ENCODE measurements around the gene CNOT3. TPM values are rescaled to one million over a fixed set of nuclear protein-coding genes. Genes with fewer than 3 reads are reported as not detected.
"Not testable (repeated sequence)": the region's sequence is repeated elsewhere in the genome, so short reads cannot be mapped to it uniquely, and the experiment has no call there.

CNOT3 gene
- total RNA-seq = 10 to 100 TPM; 65.0 to 71.4 TPM
- polyA plus RNA-seq = 10 to 100 TPM in 1 of 3 donors, 1 to 10 TPM in 2; 6.6 to 14.5 (median 7.9) TPM
- total RNA-seq = 21.2 to 36.2 (median 29.9) reads per million in 6 experiments

DNA sequence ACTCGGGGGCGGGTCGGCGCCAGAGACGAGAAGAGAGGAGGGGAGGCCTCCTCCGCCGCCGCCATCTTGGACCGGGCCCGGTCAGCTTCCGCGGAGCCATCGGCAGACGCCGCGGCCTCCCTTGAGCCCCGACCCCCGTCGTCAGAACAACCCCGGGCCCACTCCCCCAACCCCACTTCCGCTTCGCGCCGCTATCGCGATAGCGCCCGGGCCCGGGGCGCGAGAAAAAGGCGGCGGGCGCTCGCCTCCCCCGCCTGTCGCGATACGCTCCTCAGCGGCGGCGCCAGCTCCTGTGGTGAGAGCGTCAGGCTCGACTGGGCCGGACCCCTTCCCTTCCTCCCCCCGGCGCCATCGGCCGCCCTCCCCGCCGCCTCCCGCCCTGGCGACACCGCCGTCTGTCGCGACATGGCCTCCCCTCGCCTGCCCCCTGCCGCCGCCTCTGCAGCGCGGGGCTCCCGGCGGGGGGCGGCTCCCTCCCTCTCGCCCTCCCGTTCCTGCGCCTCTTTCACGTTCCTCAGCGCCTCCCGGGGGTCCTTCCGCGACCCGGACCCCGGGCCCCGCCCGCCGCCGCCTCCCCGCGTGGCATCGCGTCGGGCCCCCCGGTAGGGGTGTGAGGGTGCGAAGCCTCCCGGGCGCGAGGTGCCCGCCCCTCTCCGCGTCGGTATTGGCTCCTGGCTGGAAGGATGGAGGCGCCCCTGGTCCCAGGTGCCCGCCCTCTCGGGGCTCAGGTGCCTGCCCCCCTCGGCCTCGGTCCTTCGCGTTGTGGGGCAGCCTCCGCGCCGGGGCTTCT lies at the start of gene CNOT3:
Gene CNOT3, plus strand, starts transcription at position 64 of the 790 bp plus-strand sequence. CDS start 5,217 bp downstream, outside the sequence.
- peaks cover 30 to 57% (median 52%) of the 10 kb centered on the region in 4 donors for H3K4me1 Mint-ChIP-seq
- ATAC-seq (no peak), DNase-seq (peak in 5 of 10 donors; percentile 21 to 51 (median 32))
- POLR2A ChIA-PET = interaction anchor here (0.6 to 4.5 kb wide), 22 partner anchors 12 to 1948 kb away, joined by 3 to 129 read pairs (median 4); partner anchors contain the start of genes LENG1, MBOAT7, MYADM and NDUFA3
- peak within 1 kb of the TSS; percentile 78 to 94 (median 91) for H3K4me3 Mint-ChIP-seq
- peaks cover 0 to 14% (median 0%) of the 10 kb centered on the region in 3 donors for H3K36me3 Mint-ChIP-seq
- peak within 1 kb of the TSS; percentile 87 to 98 (median 92) for H3K27ac Mint-ChIP-seq
- no peaks in the 10 kb centered on the region for H3K27me3 Mint-ChIP-seq
- H3K9me3 Mint-ChIP-seq = no peaks in the 10 kb centered on the region

DNA sequence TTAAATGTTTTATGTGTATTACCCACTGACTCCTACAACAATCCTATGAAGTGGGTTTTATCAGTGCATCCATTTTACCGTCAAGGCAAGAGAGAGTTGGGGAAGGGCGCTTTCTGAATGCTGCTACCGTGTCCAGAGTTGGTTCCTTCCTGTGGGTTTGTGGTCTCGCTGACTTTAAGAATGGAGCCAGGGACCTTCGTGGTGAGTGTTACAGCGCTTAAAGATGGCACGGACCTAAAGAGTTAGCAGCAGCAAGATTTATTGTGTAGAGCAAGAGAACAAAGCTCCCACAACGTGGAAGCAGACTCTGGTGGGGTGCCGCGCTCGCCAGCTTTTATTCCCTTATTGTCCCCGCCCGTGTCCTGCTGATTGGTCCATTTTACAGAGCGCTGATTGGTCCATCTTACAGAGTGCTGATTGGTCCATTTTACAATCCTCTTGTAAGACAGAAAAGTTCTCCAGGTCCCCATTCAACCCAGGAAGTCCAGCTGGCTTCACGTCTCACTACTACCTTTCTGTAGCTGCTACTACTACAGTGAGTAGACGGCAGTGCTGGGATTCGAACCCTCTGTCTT lies 43.0 kb upstream of the CNOT3 start:
- Mint-ChIP-seq H3K4me3 (peak overlapping the region in 8 of 10 donors; percentile 14 to 69 (median 30)), H3K4me1 (peaks cover 6 to 19% (median 12%) of the 10 kb centered on the region in 4 donors), H3K27ac (peak overlapping the region in 2 of 10 donors; percentile 25 to 35), H3K36me3 (peaks cover 0 to 6% (median 0%) of the 10 kb centered on the region in 3 donors), H3K27me3 (peaks cover 12 to 40% (median 23%) of the 10 kb centered on the region in 5 donors), H3K9me3 (no peaks in the 10 kb centered on the region)
- POLR2A ChIA-PET = interaction anchor here (0.6 kb wide), 2 partner anchors 17 to 76 kb away, joined by 3 to 4 read pairs; no protein-coding TSS in a partner anchor
- ATAC-seq (no peak), DNase-seq (no peak)

DNA sequence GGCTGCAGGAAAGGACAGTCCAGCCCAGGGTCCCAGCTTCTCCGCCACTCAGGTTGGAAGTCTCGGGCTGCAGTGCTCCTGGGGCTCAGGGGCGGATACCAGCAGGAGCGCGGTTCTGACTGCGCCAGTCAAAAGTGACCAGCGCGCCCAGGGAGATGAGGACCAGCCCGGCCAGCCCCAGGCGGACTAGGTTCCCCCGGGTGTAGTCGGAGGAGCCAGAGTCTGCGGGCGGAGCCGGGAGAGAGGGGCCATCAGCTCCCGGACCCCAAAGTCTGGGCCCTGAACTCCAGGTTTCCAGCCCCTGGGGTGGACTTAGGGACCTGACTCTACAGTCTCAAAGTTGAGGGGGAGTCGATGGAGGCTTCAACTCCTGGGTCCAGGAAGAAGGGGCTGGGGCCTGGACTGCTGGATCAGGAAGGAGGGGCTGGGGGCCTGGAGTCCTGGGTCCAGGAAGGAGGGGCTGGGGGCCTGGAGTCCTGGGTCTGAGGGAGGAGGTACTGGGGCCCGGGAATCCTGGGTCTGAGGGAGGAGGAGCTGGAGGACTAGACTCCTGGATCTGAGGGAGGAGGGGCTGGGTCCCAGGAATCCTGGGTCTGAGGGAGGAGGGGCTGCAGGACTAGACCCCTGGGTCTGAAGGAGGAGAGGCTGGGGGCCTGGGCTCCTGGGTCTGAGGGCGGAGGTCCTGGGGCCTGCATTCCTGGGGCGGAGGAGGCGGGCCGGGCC lies 42.3 kb upstream of the CNOT3 start:
- Mint-ChIP-seq H3K27ac (peak overlapping the region in 1 of 10 donors; percentile 56), H3K4me3 (peak overlapping the region in 7 of 10 donors; percentile 11 to 84 (median 33)), H3K27me3 (peaks cover 12 to 38% (median 23%) of the 10 kb centered on the region in 5 donors), H3K4me1 (peaks cover 6 to 19% (median 12%) of the 10 kb centered on the region in 4 donors), H3K9me3 (no peaks in the 10 kb centered on the region), H3K36me3 (peaks cover 0 to 6% (median 0%) of the 10 kb centered on the region in 3 donors)
- POLR2A ChIA-PET = interaction anchor here (0.6 to 1.4 kb wide), 5 partner anchors 16 to 229 kb away, joined by 3 to 4 read pairs (median 3); partner anchors contain the start of genes CNOT3, PRPF31 and TFPT
- DNase-seq (no peak), ATAC-seq (no peak)

GRCh38 chr19:54095859-54096616 lies 41.5 kb upstream of the CNOT3 start:
- peaks cover 12 to 32% (median 23%) of the 10 kb centered on the region in 5 donors for H3K27me3 Mint-ChIP-seq
- DNase-seq (peak in 7 of 10 donors; percentile 35 to 53 (median 43)), ATAC-seq (peak; percentile 88 to 96)
- peaks cover 6 to 20% (median 13%) of the 10 kb centered on the region in 4 donors for H3K4me1 Mint-ChIP-seq
- peak overlapping the region in 8 of 10 donors; percentile 35 to 94 (median 80) for H3K27ac Mint-ChIP-seq
- POLR2A ChIA-PET = interaction anchor here (0.7 to 1.6 kb wide), 4 partner anchors 20 to 229 kb away, joined by 3 to 4 read pairs (median 3); partner anchors contain the start of genes CNOT3, PRPF31 and TFPT
- peak overlapping the region; percentile 56 to 85 (median 81) for H3K4me3 Mint-ChIP-seq
- not testable (repeated sequence) for H3K36me3 Mint-ChIP-seq, H3K9me3 Mint-ChIP-seq

- Mint-ChIP-seq H3K4me3 (peak overlapping the region; percentile 42 to 84 (median 68)), H3K36me3 (peaks cover 0 to 6% (median 0%) of the 10 kb centered on the region in 3 donors), H3K27ac (peak overlapping the region; percentile 35 to 94 (median 67)), H3K9me3 (no peaks in the 10 kb centered on the region), H3K4me1 (peaks cover 6 to 23% (median 14%) of the 10 kb centered on the region in 4 donors), H3K27me3 (peaks cover 10 to 26% (median 18%) of the 10 kb centered on the region in 5 donors)
- POLR2A ChIA-PET = interaction anchor here (0.6 to 1.6 kb wide), 3 partner anchors 19 to 364 kb away, joined by 3 read pairs; partner anchors contain the start of genes CNOT3, PRPF31 and TFPT
- peak in 3 of 10 donors; percentile 21 to 31 (median 29) for DNase-seq
- ATAC-seq = peak in 1 of 2 donors; percentile 39
Observed at GRCh38 chr19:54096617-54097106, 40.9 kb upstream of the CNOT3 start.

- DNase-seq = no peak
- peak overlapping the region in 1 of 10 donors; percentile 27 for H3K27ac Mint-ChIP-seq
Observed at GRCh38 chr19:54099190-54099902, 38.2 kb upstream of the CNOT3 start.

DNA sequence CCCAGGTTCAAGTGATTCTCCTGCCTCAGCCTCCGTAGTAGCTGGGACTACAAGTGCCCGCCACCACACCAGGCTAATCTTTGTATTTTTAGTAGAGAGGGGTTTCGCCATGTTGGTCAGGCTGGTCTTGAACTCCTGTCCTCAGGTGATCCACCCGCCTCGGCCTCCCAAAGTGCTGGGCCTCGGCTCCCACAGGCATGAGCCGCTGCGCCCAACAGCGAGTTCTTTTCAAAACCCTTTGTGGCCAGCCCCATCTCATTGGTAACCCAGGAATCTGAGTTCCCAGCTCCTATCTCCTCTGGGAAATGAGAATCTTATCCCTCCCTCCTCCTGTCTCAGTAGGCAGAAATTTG lies 37.7 kb upstream of the CNOT3 start:
- H3K9me3 Mint-ChIP-seq, H3K27me3 Mint-ChIP-seq, DNase-seq, POLR2A ChIA-PET, ATAC-seq, H3K36me3 Mint-ChIP-seq: not testable (repeated sequence)
- Mint-ChIP-seq H3K4me3 (peak overlapping the region in 1 of 10 donors; percentile 47), H3K27ac (peak overlapping the region in 1 of 10 donors; percentile 27), H3K4me1 (peaks cover 15 to 33% (median 31%) of the 10 kb centered on the region in 4 donors)

More at GRCh38 chr19:54099190-54099902, 38.2 kb upstream of the CNOT3 start:
- POLR2A ChIA-PET = no interaction called here
- H3K36me3 Mint-ChIP-seq = no peaks in the 10 kb centered on the region
- H3K4me1 Mint-ChIP-seq = peaks cover 15 to 36% (median 30%) of the 10 kb centered on the region in 4 donors
- H3K27me3 Mint-ChIP-seq = peaks cover 3 to 11% (median 7%) of the 10 kb centered on the region in 5 donors
- ATAC-seq = no peak
- H3K4me3 Mint-ChIP-seq = peak overlapping the region in 1 of 10 donors; percentile 47
- no peaks in the 10 kb centered on the region for H3K9me3 Mint-ChIP-seq

- peaks cover 0 to 6% (median 0%) of the 10 kb centered on the region in 5 donors for H3K27me3 Mint-ChIP-seq
- peak within 1 kb of the TSS; percentile 16 to 99 (median 52) for H3K4me3 Mint-ChIP-seq
- no peaks in the 10 kb centered on the region for H3K9me3 Mint-ChIP-seq
- DNase-seq = no peak
- peaks cover 0 to 3% (median 0%) of the 10 kb centered on the region in 3 donors for H3K36me3 Mint-ChIP-seq
- peaks cover 18 to 39% (median 34%) of the 10 kb centered on the region in 4 donors for H3K4me1 Mint-ChIP-seq
- POLR2A ChIA-PET = interaction anchor here (4.7 kb wide), 1 partner anchor 15 kb away, joined by 52 read pairs; the partner anchor contains the start of genes PRPF31 and TFPT
- no peak for ATAC-seq
- H3K27ac Mint-ChIP-seq = peak within 1 kb of the TSS in 8 of 10 donors; percentile 6 to 81 (median 59)
Observed at GRCh38 chr19:54100561-54100960, 37.0 kb upstream of the CNOT3 start, which contains the start of gene OSCAR. TSS of gene OSCAR (minus strand) at chr19:54100803. CDS start at chr19:54100792, 11 bp downstream.

GRCh38 chr19:54102421-54103169 lies 35.0 kb upstream of the CNOT3 start, which contains the start of gene NDUFA3:
TSS of gene NDUFA3 (plus strand) at chr19:54102855. CDS start at chr19:54102879, 24 bp downstream.
- POLR2A ChIA-PET = interaction anchor here (0.6 to 4.7 kb wide), 7 partner anchors 9 to 1237 kb away, joined by 3 to 52 read pairs (median 5); partner anchors contain the start of genes CNOT3, KMT5C, LENG1 and MBOAT7
- no peaks in the 10 kb centered on the region for H3K27me3 Mint-ChIP-seq

More at GRCh38 chr19:54102421-54103169, 35.0 kb upstream of the CNOT3 start, which contains the start of gene NDUFA3:
- Mint-ChIP-seq H3K36me3 (peaks cover 0 to 24% (median 5%) of the 10 kb centered on the region in 3 donors), H3K9me3 (no peaks in the 10 kb centered on the region), H3K4me1 (peaks cover 18 to 40% (median 30%) of the 10 kb centered on the region in 4 donors), H3K4me3 (peak within 1 kb of the TSS; percentile 90 to 99 (median 98)), H3K27ac (peak within 1 kb of the TSS; percentile 89 to 99 (median 96))
- DNase-seq (peak; percentile 90 to 99 (median 98)), ATAC-seq (peak; percentile 97 to 99)
